Superior temporal gyrus (tissue), 1 donor: ENCODE results near the gene ARL5C.
"Not testable (repeated sequence)": the region's sequence is repeated elsewhere in the genome, so short reads cannot be mapped to it uniquely, and the experiment has no call there.

ENCODE experiments used
- DNase-seq: peaks from one replicate; pipeline ENCODE4 v3.0.0-alpha.2; 2016; ENCODE audit errors: extremely low spot score

The ARL5C gene

GRCh38 chr17:39141294-39141693, 24.7 kb downstream of the ARL5C start:
- no peak for DNase-seq

GRCh38 chr17:39139561-39139960, 26.4 kb downstream of the ARL5C start:
- DNase-seq: no peak

GRCh38 chr17:39139161-39139511, 26.8 kb downstream of the ARL5C start:
- DNase-seq: no peak

GRCh38 chr17:39138431-39139160, 27.4 kb downstream of the ARL5C start:
- DNase-seq: no peak

GRCh38 chr17:39134878-39135277, 31.1 kb downstream of the ARL5C start:
- no peak for DNase-seq

- DNase-seq: no peak
These were observed 33.8 kb downstream of the ARL5C start for GRCh38 chr17:39132192-39132610.

GRCh38 chr17:39131616-39132015, 34.3 kb downstream of the ARL5C start:
- no peak for DNase-seq

- no peak for DNase-seq
These were observed 35.8 kb downstream of the ARL5C start for GRCh38 chr17:39130205-39130604.

- not testable (repeated sequence) for DNase-seq
These were observed 36.4 kb downstream of the ARL5C start for GRCh38 chr17:39129544-39129943.

- no peak for DNase-seq
These were observed 39.5 kb downstream of the ARL5C start for GRCh38 chr17:39126436-39126835.

GRCh38 chr17:39125143-39125875, 40.7 kb downstream of the ARL5C start:
- DNase-seq: no peak

- no peak for DNase-seq
These were observed 42.3 kb downstream of the ARL5C start for GRCh38 chr17:39123627-39124026.

GRCh38 chr17:39122991-39123390, 43.0 kb downstream of the ARL5C start:
- DNase-seq: no peak

- not testable (repeated sequence) for DNase-seq
These were observed 44.0 kb downstream of the ARL5C start for GRCh38 chr17:39121919-39122318.

- DNase-seq: peak; percentile 29
These were observed 47.1 kb downstream of the ARL5C start for GRCh38 chr17:39118674-39119419.

- DNase-seq: peak; percentile 45
These were observed 49.7 kb downstream of the ARL5C start for GRCh38 chr17:39116224-39116623.

- DNase-seq: peak; percentile 20
These were observed 50.8 kb downstream of the ARL5C start for GRCh38 chr17:39115135-39115534.

- DNase-seq: peak; percentile 16
These were observed 51.2 kb downstream of the ARL5C start for GRCh38 chr17:39114723-39115122.

- no peak for DNase-seq
These were observed 52.1 kb downstream of the ARL5C start for GRCh38 chr17:39113871-39114270.

GRCh38 chr17:39110435-39111136, 55.4 kb downstream of the ARL5C start:
- no peak for DNase-seq

GRCh38 chr17:39108461-39109375, 57.2 kb downstream of the ARL5C start:
- no peak for DNase-seq
